ENCODE data around the gene ARF1. TPM values are rescaled to one million over a fixed set of nuclear protein-coding genes. Genes with fewer than 3 reads are reported as not detected.

ARF1 gene
- total RNA-seq, 1 donor from 2014 or later = 213 TPM

DNA sequence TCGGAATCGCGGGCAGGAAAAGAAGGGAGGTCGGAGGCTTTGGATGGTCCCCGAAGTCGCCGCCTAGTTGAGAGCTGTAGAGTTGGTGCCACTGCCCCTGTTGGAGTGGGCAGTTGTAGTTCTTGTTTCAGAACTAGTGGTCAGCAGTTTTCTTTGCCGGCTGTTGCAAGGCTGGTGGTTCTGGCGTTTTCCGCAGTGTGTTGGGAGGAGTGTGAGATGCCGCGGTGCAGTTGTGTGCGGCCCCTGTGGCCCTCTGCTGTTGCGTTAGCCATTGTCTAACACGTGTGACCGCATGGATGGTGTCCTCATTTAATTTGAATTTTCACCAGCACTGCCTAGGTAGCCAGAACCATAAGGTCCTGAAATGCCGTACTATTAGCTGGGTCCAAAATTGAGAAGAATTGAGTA, 1.4 kb downstream of the ARF1 start:
- no peaks in the 10 kb centered on the region for H3K9me3 Mint-ChIP-seq
- TF ChIP-seq, protein P1, sequence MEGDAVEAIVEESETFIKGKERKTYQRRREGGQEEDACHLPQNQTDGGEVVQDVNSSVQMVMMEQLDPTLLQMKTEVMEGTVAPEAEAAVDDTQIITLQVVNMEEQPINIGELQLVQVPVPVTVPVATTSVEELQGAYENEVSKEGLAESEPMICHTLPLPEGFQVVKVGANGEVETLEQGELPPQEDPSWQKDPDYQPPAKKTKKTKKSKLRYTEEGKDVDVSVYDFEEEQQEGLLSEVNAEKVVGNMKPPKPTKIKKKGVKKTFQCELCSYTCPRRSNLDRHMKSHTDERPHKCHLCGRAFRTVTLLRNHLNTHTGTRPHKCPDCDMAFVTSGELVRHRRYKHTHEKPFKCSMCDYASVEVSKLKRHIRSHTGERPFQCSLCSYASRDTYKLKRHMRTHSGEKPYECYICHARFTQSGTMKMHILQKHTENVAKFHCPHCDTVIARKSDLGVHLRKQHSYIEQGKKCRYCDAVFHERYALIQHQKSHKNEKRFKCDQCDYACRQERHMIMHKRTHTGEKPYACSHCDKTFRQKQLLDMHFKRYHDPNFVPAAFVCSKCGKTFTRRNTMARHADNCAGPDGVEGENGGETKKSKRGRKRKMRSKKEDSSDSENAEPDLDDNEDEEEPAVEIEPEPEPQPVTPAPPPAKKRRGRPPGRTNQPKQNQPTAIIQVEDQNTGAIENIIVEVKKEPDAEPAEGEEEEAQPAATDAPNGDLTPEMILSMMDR (IDR thresholded peaks at IDR 0.05) = no peak
- CTCF ChIA-PET = no interaction called here
- peak overlapping the region; percentile 88 for H3K27ac Mint-ChIP-seq
- POLR2A ChIA-PET = interaction anchor here (0.8 to 3.1 kb wide), 3 partner anchors 25 to 82 kb away, joined by 3 to 26 read pairs (median 20); partner anchors contain the start of genes IBA57 and MRPL55
- peaks cover 31% of the 10 kb centered on the region for H3K36me3 Mint-ChIP-seq (ENCODE audit: low read depth)
- H3K27me3 Mint-ChIP-seq = no peaks in the 10 kb centered on the region
- peak overlapping the region; percentile 93 for H3K4me3 Mint-ChIP-seq
- intact Hi-C loops (cut with micrococcal nuclease) = loop anchor here (2.0 to 10.0 kb wide), 3 partner anchors 25 to 1421 kb away; partner anchors contain the start of gene NUP133
- H3K4me1 Mint-ChIP-seq = peaks cover 61% of the 10 kb centered on the region
- DNase-seq (no peak), ATAC-seq (ENCODE audit: low read depth) (no peak)

- ATAC-seq (ENCODE audit: low read depth) = no peak
- intact Hi-C loops (cut with micrococcal nuclease) = loop anchor here (10.0 kb wide), 1 partner anchor 1420 kb away; the partner anchor contains the start of gene NUP133
- TF ChIP-seq, protein P1 (IDR thresholded peaks at IDR 0.05) = no peak
- DNase-seq = no peak
- H3K4me1 Mint-ChIP-seq = peaks cover 65% of the 10 kb centered on the region
- no peaks in the 10 kb centered on the region for H3K9me3 Mint-ChIP-seq
- H3K27me3 Mint-ChIP-seq = no peaks in the 10 kb centered on the region
- ChIA-PET CTCF (no interaction called here), POLR2A (interaction anchor here (0.8 to 3.1 kb wide), 2 partner anchors 24 to 30 kb away, joined by 3 to 20 read pairs; partner anchors contain the start of gene MRPL55)
- H3K4me3 Mint-ChIP-seq = peak overlapping the region; percentile 93
- H3K36me3 Mint-ChIP-seq (ENCODE audit: low read depth) = peaks cover 35% of the 10 kb centered on the region
- peak overlapping the region; percentile 66 for H3K27ac Mint-ChIP-seq
Observed at GRCh38 chr1:228084325-228084724, 1.8 kb downstream of the ARF1 start.

DNA sequence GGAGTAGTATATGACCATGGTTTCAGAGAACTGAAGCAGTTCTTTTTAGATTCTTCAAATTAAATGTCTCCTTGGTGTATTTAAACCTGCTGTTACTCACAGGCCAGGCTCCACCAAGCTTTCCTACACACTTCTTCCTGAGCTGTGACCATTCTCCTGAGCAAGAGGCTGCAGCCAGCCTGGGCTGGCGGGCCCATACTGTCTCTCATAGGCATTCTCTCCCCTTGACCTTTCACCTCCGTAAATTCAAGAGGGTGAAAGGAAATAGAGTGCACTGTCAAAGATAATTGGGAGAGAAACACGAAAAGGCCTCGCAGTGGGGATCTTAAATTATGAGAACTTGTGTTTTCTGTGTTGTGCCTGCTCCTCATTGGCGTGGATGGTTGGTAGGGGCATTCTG, 2.3 kb downstream of the ARF1 start:
- Mint-ChIP-seq H3K9me3 (no peaks in the 10 kb centered on the region), H3K4me3 (peak overlapping the region; percentile 93), H3K27ac (peak overlapping the region; percentile 66), H3K36me3 (ENCODE audit: low read depth) (peaks cover 36% of the 10 kb centered on the region), H3K27me3 (no peaks in the 10 kb centered on the region), H3K4me1 (peaks cover 70% of the 10 kb centered on the region)
- TF ChIP-seq, protein P1 (IDR thresholded peaks at IDR 0.05) = no peak
- ATAC-seq (ENCODE audit: low read depth) (no peak), DNase-seq (no peak)
- ChIA-PET CTCF (no interaction called here), POLR2A (no interaction called here)
- intact Hi-C loops (cut with micrococcal nuclease) = loop anchor here (10.0 kb wide), 1 partner anchor 1420 kb away; the partner anchor contains the start of gene NUP133

GRCh38 chr1:228085287-228085951, 2.9 kb downstream of the ARF1 start:
- H3K4me3 Mint-ChIP-seq = peak overlapping the region; percentile 93
- no peak for DNase-seq
- CTCF ChIA-PET = no interaction called here
- POLR2A ChIA-PET = no interaction called here
- intact Hi-C loops (cut with micrococcal nuclease) = loop anchor here (10.0 kb wide), 1 partner anchor 1419 kb away; the partner anchor contains the start of gene NUP133
- no peak for ATAC-seq (ENCODE audit: low read depth)
- H3K27ac Mint-ChIP-seq = peak overlapping the region; percentile 42
- peaks cover 76% of the 10 kb centered on the region for H3K4me1 Mint-ChIP-seq
- H3K27me3 Mint-ChIP-seq = no peaks in the 10 kb centered on the region
- H3K36me3 Mint-ChIP-seq (ENCODE audit: low read depth) = peaks cover 36% of the 10 kb centered on the region
- no peaks in the 10 kb centered on the region for H3K9me3 Mint-ChIP-seq
- TF ChIP-seq, protein P1 (IDR thresholded peaks at IDR 0.05) = no peak

GRCh38 chr1:228087771-228088251, 5.3 kb downstream of the ARF1 start:
- TF ChIP-seq, protein P1 (IDR thresholded peaks at IDR 0.05) = no peak
- Mint-ChIP-seq H3K36me3 (ENCODE audit: low read depth) (peaks cover 54% of the 10 kb centered on the region), H3K4me3 (peak overlapping the region; percentile 44), H3K9me3 (no peaks in the 10 kb centered on the region), H3K27ac (no peak overlapping the region), H3K27me3 (no peaks in the 10 kb centered on the region), H3K4me1 (peaks cover 92% of the 10 kb centered on the region)
- intact Hi-C loops (cut with micrococcal nuclease) = loop anchor here (10.0 kb wide), 1 partner anchor 1417 kb away; the partner anchor contains the start of gene NUP133
- ATAC-seq (ENCODE audit: low read depth) (no peak), DNase-seq (no peak)
- POLR2A ChIA-PET = interaction anchor here (0.6 kb wide), 1 partner anchor 319 kb away, joined by 4 read pairs; the partner anchor contains the start of gene TRIM11
- CTCF ChIA-PET = no interaction called here

All from activated B cell treated with CpG ODN at 0.5 μM for 24 hours (primary cell).